ENCODE measurements around the gene CDH4.

The CDH4 gene

GRCh38 chr20:61512475-61512874, 260.4 kb downstream of the CDH4 start:
- TF ChIP-seq FOXM1 (IDR thresholded peaks at IDR 0.05; ENCODE audit: borderline replicate concordance, low read depth) = no peak
- TF ChIP-seq CREB1 (IDR thresholded peaks at IDR 0.05; ENCODE audit: low read depth) = no peak
- no peak for TF ChIP-seq TEAD4 (IDR thresholded peaks at IDR 0.05)
- TF ChIP-seq MAX (IDR thresholded peaks at IDR 0.05) = no peak
- no peak for TF ChIP-seq TAF1 (IDR thresholded peaks at IDR 0.05; ENCODE audit: low read depth)
- no peak for TF ChIP-seq CEBPB (IDR thresholded peaks at IDR 0.05)
- no peak for TF ChIP-seq EP300 (IDR thresholded peaks at IDR 0.05; ENCODE audit: borderline replicate concordance)
- no peak for TF ChIP-seq YY1 (IDR thresholded peaks at IDR 0.05; ENCODE audit: low read depth)
- TF ChIP-seq TCF12 (IDR thresholded peaks at IDR 0.05; ENCODE audit: low read depth) = no peak
- TF ChIP-seq RAD21 (IDR thresholded peaks at IDR 0.05; ENCODE audit: low read depth) = no peak
- no peak for TF ChIP-seq EGR1 (IDR thresholded peaks at IDR 0.05)
- TF ChIP-seq USF1 (IDR thresholded peaks at IDR 0.05) = no peak
- TF ChIP-seq REST (IDR thresholded peaks at IDR 0.05; ENCODE audit: low read depth) = no peak
- no peak for TF ChIP-seq NFIC (IDR thresholded peaks at IDR 0.05)
- TF ChIP-seq ZBTB7A (IDR thresholded peaks at IDR 0.05; ENCODE audit: low read depth) = no peak

- TF ChIP-seq YY1 (IDR thresholded peaks at IDR 0.05; ENCODE audit: low read depth) (no peak), CEBPB (IDR thresholded peaks at IDR 0.05) (no peak), MAX (IDR thresholded peaks at IDR 0.05) (no peak), TEAD4 (IDR thresholded peaks at IDR 0.05) (no peak), ZBTB7A (IDR thresholded peaks at IDR 0.05; ENCODE audit: low read depth) (no peak), FOXM1 (IDR thresholded peaks at IDR 0.05; ENCODE audit: borderline replicate concordance, low read depth) (no peak), EP300 (IDR thresholded peaks at IDR 0.05; ENCODE audit: borderline replicate concordance) (no peak), RAD21 (IDR thresholded peaks at IDR 0.05; ENCODE audit: low read depth) (no peak), EGR1 (IDR thresholded peaks at IDR 0.05) (no peak), TCF12 (IDR thresholded peaks at IDR 0.05; ENCODE audit: low read depth) (no peak), USF1 (IDR thresholded peaks at IDR 0.05) (no peak), TAF1 (IDR thresholded peaks at IDR 0.05; ENCODE audit: low read depth) (no peak), REST (IDR thresholded peaks at IDR 0.05; ENCODE audit: low read depth) (no peak), CREB1 (IDR thresholded peaks at IDR 0.05; ENCODE audit: low read depth) (no peak), NFIC (IDR thresholded peaks at IDR 0.05) (no peak)
Measured at GRCh38 chr20:61513124-61514017, 261.3 kb downstream of the CDH4 start.

GRCh38 chr20:61514018-61514365, 261.9 kb downstream of the CDH4 start:
- no peak for TF ChIP-seq TEAD4 (IDR thresholded peaks at IDR 0.05)
- TF ChIP-seq EGR1 (IDR thresholded peaks at IDR 0.05) = no peak
- TF ChIP-seq CEBPB (IDR thresholded peaks at IDR 0.05) = no peak
- no peak for TF ChIP-seq TCF12 (IDR thresholded peaks at IDR 0.05; ENCODE audit: low read depth)
- no peak for TF ChIP-seq EP300 (IDR thresholded peaks at IDR 0.05; ENCODE audit: borderline replicate concordance)
- no peak for TF ChIP-seq ZBTB7A (IDR thresholded peaks at IDR 0.05; ENCODE audit: low read depth)
- no peak for TF ChIP-seq TAF1 (IDR thresholded peaks at IDR 0.05; ENCODE audit: low read depth)
- TF ChIP-seq NFIC (IDR thresholded peaks at IDR 0.05) = no peak
- TF ChIP-seq FOXM1 (IDR thresholded peaks at IDR 0.05; ENCODE audit: borderline replicate concordance, low read depth) = no peak
- no peak for TF ChIP-seq RAD21 (IDR thresholded peaks at IDR 0.05; ENCODE audit: low read depth)
- TF ChIP-seq REST (IDR thresholded peaks at IDR 0.05; ENCODE audit: low read depth) = no peak

GRCh38 chr20:61514396-61514795, 262.3 kb downstream of the CDH4 start:
- no peak for TF ChIP-seq EGR1 (IDR thresholded peaks at IDR 0.05)
- no peak for TF ChIP-seq CEBPB (IDR thresholded peaks at IDR 0.05)
- TF ChIP-seq MAX (IDR thresholded peaks at IDR 0.05) = no peak
- no peak for TF ChIP-seq TEAD4 (IDR thresholded peaks at IDR 0.05)
- no peak for TF ChIP-seq NFIC (IDR thresholded peaks at IDR 0.05)
- no peak for TF ChIP-seq RAD21 (IDR thresholded peaks at IDR 0.05; ENCODE audit: low read depth)
- TF ChIP-seq CREB1 (IDR thresholded peaks at IDR 0.05; ENCODE audit: low read depth) = no peak
- TF ChIP-seq ZBTB7A (IDR thresholded peaks at IDR 0.05; ENCODE audit: low read depth) = no peak
- no peak for TF ChIP-seq EP300 (IDR thresholded peaks at IDR 0.05; ENCODE audit: borderline replicate concordance)
- TF ChIP-seq TAF1 (IDR thresholded peaks at IDR 0.05; ENCODE audit: low read depth) = no peak
- TF ChIP-seq REST (IDR thresholded peaks at IDR 0.05; ENCODE audit: low read depth) = no peak
- no peak for TF ChIP-seq USF1 (IDR thresholded peaks at IDR 0.05)
- no peak for TF ChIP-seq FOXM1 (IDR thresholded peaks at IDR 0.05; ENCODE audit: borderline replicate concordance, low read depth)
- TF ChIP-seq YY1 (IDR thresholded peaks at IDR 0.05; ENCODE audit: low read depth) = no peak
- no peak for TF ChIP-seq TCF12 (IDR thresholded peaks at IDR 0.05; ENCODE audit: low read depth)

Measured in Ishikawa (cell line).